Suprapubic skin (tissue), 3 donors: ENCODE measurements around the gene STIM1.

Experiments
- EP300 ChIP-seq: sonication (generic); formaldehyde crosslinking; IDR thresholded peaks from one replicate; pipeline ENCODE4 v1.6.1; 2017; ENCODE audit warnings: antibody characterized with exemption
- POLR2A ChIP-seq, 2 donors: fragments of 450-650 bp; IDR thresholded peaks; one replicate each; pipeline ENCODE4 v1.6.1; 2017; ENCODE audit warnings: antibody characterized with exemption in 2 of 2, mild to moderate bottlenecking in 2 of 2, moderate library complexity in 2 of 2
- TF ChIP-seq, protein P1 (sequence below), 2 donors: fragments of 200-600 bp in 1 of 2; fragments of 450-650 bp in 1 of 2; sonication (generic) in 1 of 2; IDR thresholded peaks; one replicate each; pipeline ENCODE4 v1.5.1; 2016 to 2019; ENCODE audit warnings: antibody characterized with exemption in 2 of 2, mild to moderate bottlenecking in 1 of 2, moderate library complexity in 1 of 2

DNA sequence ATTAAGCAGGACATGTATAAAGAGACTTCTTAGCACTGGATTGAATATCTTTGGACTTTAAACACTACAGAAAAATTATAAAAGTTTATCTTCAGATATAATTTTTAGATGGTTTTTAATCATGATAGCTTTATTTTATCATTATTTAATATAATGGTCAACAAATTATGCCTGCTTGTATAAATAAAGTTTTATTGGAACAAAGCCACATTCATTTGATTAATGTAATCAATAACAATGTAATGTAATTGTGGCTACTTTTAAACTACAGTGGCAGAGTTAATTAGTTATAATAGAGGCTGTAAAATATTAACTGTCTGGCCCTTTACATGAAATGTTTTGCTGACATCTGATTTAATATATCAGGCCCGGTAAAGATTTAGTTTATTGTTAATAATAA, 70.0 kb downstream of the STIM1 start:
- TF ChIP-seq POLR2A (IDR thresholded peaks at IDR 0.05) = no peak
- TF ChIP-seq, protein P1, sequence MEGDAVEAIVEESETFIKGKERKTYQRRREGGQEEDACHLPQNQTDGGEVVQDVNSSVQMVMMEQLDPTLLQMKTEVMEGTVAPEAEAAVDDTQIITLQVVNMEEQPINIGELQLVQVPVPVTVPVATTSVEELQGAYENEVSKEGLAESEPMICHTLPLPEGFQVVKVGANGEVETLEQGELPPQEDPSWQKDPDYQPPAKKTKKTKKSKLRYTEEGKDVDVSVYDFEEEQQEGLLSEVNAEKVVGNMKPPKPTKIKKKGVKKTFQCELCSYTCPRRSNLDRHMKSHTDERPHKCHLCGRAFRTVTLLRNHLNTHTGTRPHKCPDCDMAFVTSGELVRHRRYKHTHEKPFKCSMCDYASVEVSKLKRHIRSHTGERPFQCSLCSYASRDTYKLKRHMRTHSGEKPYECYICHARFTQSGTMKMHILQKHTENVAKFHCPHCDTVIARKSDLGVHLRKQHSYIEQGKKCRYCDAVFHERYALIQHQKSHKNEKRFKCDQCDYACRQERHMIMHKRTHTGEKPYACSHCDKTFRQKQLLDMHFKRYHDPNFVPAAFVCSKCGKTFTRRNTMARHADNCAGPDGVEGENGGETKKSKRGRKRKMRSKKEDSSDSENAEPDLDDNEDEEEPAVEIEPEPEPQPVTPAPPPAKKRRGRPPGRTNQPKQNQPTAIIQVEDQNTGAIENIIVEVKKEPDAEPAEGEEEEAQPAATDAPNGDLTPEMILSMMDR (IDR thresholded peaks at IDR 0.05) = no peak
- no peak for TF ChIP-seq EP300
